GM10266 (cell line): ENCODE results near the gene CHMP2A.
"Not testable (repeated sequence)": the region's sequence is repeated elsewhere in the genome, so short reads cannot be mapped to it uniquely, and the experiment has no call there.

ENCODE experiments used
- DNase-seq: peaks from one replicate; pipeline ENCODE4 v3.0.0; 2012; ENCODE audit errors: extremely low spot score
- TF ChIP-seq, protein P1 (sequence below): IDR thresholded peaks from 2 replicates; pipeline ENCODE4 v1.5.1; 2012; ENCODE audit warnings: mild to moderate bottlenecking, low read depth; ENCODE audit not compliant: control insufficient read depth, insufficient read depth; ENCODE audit errors: missing control alignments

CHMP2A gene

DNA sequence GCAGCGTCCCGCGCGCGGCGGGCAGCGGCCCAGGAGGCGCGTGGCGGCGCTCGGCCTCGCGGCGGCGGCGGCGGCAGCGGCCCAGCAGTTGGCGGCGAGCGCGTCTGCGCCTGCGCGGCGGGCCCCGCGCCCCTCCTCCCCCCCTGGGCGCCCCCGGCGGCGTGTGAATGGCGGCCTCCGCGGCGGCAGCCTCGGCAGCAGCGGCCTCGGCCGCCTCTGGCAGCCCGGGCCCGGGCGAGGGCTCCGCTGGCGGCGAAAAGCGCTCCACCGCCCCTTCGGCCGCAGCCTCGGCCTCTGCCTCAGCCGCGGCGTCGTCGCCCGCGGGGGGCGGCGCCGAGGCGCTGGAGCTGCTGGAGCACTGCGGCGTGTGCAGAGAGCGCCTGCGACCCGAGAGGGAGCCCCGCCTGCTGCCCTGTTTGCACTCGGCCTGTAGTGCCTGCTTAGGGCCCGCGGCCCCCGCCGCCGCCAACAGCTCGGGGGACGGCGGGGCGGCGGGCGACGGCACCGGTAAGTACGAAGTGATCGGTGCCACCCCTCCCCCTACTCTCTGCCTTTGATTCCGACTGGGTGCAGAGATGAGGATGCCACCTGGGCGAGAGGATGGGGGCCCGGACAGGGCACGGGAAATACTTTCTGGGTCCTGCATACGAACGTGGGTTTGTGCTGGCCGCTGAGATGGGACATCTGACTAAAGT, 10.2 kb downstream of the CHMP2A start:
- DNase-seq: peak; percentile 96
- TF ChIP-seq, protein P1, sequence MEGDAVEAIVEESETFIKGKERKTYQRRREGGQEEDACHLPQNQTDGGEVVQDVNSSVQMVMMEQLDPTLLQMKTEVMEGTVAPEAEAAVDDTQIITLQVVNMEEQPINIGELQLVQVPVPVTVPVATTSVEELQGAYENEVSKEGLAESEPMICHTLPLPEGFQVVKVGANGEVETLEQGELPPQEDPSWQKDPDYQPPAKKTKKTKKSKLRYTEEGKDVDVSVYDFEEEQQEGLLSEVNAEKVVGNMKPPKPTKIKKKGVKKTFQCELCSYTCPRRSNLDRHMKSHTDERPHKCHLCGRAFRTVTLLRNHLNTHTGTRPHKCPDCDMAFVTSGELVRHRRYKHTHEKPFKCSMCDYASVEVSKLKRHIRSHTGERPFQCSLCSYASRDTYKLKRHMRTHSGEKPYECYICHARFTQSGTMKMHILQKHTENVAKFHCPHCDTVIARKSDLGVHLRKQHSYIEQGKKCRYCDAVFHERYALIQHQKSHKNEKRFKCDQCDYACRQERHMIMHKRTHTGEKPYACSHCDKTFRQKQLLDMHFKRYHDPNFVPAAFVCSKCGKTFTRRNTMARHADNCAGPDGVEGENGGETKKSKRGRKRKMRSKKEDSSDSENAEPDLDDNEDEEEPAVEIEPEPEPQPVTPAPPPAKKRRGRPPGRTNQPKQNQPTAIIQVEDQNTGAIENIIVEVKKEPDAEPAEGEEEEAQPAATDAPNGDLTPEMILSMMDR: no peak

DNA sequence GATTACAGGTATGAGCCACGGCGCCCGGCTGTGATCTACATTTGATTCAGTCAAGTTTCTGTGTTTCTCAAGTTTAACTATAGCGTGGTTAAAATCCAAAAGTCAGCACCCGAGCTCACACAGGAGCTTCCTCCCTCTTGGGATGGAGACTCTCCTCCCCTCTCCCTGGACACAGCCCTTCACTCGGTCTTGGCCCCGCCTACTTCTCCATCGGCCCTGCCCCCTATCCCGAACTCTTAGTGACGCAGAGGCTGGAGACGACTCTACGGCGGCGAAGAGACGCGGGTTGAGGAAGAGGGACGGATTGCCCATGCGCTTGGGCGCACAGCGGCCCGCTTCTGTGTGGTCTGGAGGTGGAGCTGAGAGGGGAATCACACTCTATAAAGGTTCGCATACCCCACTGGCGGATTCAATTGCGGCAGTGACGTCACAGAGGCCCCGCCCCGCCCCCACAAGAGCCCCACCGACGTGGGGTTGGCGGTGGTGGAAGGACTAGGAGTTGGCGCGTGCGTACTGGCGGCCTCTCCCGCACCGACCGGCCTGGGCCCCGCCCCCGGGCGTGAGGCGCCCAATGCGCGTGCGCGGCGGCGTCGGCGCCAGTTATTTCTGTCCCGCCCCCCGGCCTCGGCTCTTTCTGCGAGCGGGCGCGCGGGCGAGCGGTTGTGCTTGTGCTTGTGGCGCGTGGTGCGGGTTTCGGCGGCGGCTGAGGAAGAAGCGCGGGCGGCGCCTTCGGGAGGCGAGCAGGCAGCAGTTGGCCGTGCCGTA, 10.9 kb downstream of the CHMP2A start, which contains the start of gene TRIM28:
TSS of gene TRIM28 (plus strand) at position 239 of the 765 bp plus-strand sequence. CDS start 694 bp downstream, outside the sequence.
- peak; percentile 100 for DNase-seq
- TF ChIP-seq, protein P1: no peak

DNA sequence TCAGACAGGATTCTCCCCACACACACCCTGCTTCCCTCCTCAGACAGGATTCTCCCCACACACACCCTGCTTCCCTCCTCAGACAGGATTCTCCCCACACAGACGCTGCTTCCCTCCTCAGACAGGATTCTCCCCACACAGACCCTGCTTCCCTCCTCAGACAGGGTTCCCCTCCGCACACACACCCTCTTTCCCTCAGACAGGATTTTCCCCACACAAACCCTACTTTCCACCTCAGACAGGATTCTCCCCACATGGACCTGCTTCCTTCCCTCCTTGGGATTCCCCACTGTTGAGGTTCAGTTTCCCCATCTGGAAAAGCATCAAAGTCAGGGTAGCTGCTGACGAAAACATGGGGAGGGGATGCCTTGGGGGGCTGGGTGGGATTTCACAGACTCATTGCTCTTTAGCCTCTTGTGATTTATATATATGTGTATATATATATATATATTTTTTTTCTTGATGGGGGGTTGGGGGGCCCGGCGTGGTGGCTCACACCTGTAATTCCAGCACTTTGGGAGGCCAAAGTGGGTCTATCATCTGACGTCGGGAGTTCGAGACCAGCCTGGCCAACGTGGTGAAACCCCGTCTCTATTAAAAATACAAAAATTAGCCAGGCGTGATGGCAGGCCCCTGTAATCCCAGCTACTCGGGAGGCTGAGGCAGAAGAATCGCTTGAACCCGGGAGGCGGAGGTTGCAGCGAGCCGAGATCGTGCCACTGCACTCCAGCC, 12.1 kb downstream of the CHMP2A start:
- DNase-seq: not testable (repeated sequence)

DNA sequence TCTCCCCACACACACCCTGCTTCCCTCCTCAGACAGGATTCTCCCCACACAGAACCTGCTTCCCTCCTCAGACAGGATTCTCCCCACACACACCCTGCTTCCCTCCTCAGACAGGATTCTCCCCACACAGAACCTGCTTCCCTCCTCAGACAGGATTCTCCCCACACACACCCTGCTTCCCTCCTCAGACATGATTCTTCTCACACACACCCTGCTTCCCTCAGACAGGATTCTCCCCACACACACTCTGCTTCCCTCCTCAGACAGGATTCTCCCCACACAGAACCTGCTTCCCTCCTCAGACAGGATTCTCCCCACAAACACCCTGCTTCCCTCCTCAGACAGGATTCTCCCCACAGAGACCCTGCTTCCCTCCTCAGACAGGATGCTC, 15.7 kb downstream of the CHMP2A start:
- not testable (repeated sequence) for DNase-seq

DNA sequence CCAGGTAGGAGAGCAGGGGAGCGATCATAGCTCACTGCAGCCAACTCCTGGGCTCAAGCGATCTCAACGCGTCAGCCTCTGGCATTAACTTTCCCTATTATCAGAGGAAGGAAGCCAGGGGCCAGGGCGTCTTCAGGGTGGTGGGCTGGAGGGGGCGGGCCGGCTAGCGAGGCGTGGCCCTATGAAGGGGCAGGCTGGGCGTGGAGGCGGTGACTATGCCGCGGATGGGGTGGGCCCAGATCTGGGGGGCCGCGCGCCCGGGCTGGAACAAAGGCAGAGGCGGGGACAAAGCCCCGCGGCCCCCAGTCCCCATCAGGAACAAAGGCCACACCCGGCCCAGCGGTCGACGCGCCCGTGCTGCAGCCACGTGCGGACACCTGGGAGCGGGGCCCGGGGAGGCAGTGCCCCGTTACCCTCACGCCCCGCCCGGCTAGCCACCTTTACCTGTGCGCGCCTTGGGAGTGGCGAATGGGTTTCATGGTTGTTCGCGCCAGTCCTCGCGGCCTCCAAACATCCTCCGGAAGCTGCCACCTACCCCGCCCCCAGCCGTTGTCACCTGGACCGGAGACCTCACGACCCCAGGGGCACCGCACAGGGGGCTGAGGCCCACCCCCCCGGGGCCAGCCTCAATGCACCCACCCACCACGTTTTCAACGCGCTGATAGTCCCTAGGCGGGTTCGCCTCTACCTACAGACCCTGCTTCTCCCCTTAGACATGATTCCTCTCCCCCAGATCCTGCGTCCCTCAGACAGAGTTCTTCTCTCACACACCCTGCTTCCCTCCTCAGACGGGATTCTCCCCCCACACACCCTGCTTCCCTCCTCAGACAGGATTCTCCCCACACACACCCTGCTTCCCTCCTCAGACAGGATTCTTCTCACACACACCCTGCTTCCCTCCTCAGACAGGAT, 16.4 kb downstream of the CHMP2A start:
- TF ChIP-seq, protein P1: no peak
- DNase-seq: no peak

DNA sequence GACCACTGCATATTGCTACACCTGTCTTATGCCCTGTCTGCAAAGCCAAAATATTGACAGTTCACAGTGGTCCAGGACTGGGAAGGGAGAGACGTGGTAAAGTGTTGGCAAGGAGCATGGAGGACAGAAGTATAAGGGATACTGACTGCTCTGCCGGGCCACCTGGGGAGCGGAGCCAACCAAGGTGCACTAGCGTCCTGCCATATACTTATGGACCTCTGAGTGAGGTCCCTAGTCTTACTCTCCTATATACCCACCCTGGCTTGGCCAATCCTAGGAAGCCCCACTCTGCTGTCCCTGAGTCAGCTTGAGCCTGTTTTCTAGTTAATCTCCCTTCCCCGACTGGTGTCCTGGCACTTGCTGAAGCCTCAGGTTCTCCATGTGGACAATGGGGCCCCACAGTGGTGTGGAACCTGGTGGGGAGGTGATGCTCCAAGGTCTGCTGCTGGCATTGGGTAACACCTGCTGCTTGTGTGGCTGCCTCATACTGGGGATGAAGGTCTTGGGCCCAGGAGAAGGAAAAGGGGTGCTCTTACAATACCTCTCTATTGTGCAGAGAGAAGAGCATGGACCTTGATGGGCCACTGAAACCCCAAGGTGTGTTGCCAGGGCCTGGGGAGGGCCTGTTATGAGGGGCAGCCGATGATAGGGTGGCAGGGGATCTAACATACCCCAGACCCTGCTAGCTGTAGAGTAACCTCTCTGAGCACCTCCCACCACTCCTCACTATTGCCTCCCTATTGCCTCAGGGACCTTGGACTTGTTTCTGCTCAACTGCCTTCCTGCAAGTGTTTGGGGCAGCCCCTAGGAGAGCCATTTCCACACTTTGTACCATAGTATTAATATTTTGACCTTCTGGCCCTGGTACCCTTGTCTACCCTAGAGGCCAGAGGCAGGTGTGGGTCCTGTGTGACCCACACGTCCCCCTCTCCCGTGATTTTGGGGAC, 17.8 kb downstream of the CHMP2A start:
- TF ChIP-seq, protein P1: no peak
- no peak for DNase-seq

DNA sequence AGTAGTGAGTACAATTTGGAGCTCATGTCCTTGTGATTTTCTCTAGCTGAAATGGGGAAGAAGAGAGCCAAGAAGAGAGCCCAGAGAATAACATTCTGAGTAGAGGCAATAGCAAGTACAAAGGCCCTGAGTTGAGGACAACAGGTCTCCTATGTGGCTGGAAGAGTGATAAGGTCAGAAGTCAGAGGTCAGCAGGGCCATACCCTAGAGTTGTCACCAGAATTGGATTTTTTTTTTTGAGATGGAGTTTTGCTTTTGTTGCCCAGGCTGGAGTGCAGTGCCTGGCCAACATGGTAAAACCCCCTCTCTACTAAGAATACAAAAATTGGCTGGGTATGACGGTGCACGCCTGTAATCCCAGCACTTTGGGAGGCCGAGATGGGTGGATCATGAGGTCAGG, 19.0 kb downstream of the CHMP2A start:
- DNase-seq: no peak
- TF ChIP-seq, protein P1: no peak
